Kidney (tissue), 14 donors: Measurements from ENCODE around the gene PLEKHM2. TPM values are rescaled to one million over a fixed set of nuclear protein-coding genes. Genes with fewer than 3 reads are reported as not detected.

ENCODE experiments used
- DNase-seq, 5 donors: peaks; one replicate each; pipeline ENCODE4 v3.0.0-alpha.2; 2013 to 2020
- FAIRE-seq: peaks from 2 replicates; lab custom pipeline; 2012; peaks lifted over from hg19 to GRCh38; lab: Jason Lieb, UNC
- H3K27ac ChIP-seq, 2 donors: one replicate each; pipeline ENCODE4 v1.7.0; 2013; ENCODE audit warnings: low read depth in 2 of 2, low read length in 2 of 2, inconsistent platforms in 1 of 2
- H3K27me3 ChIP-seq: one replicate; pipeline ENCODE4 v1.7.1; 2013; ENCODE audit warnings: low read length, inconsistent platforms; ENCODE audit not compliant: control insufficient read depth, insufficient read depth
- H3K36me3 ChIP-seq, 3 donors: one replicate each; pipeline versions ENCODE4 v1.7.0 to v1.7.1; 2013; ENCODE audit warnings: low read length in 3 of 3, control low read depth in 1 of 3, inconsistent platforms in 1 of 3; ENCODE audit not compliant: insufficient read depth in 3 of 3, control insufficient read depth in 2 of 3
- H3K4me1 ChIP-seq, 3 donors: one replicate each; pipeline versions ENCODE4 v1.7.0 to v1.7.1; 2013; ENCODE audit warnings: low read length in 3 of 3, inconsistent platforms in 1 of 3, low read depth in 1 of 3; ENCODE audit not compliant: control insufficient read depth in 2 of 3, insufficient read depth in 2 of 3
- H3K4me3 ChIP-seq, 3 donors: one replicate each; pipeline versions ENCODE4 v1.7.0 to v1.8.1; 2013; ENCODE audit warnings: low read length in 3 of 3, control low read depth in 1 of 3, inconsistent platforms in 1 of 3
- H3K9ac ChIP-seq, 3 donors: one replicate each; pipeline versions ENCODE4 v1.7.0 to v1.7.1; 2013; ENCODE audit warnings: low read length in 3 of 3, control low read depth in 1 of 3, inconsistent platforms in 1 of 3
- H3K9me3 ChIP-seq, 3 donors: one replicate each; pipeline versions ENCODE4 v1.7.0 to v1.7.1; 2013; ENCODE audit warnings: low read length in 3 of 3, control low read depth in 1 of 3, inconsistent platforms in 1 of 3; ENCODE audit not compliant: control insufficient read depth in 2 of 3, insufficient read depth in 1 of 3
- intact Hi-C: fragments of 100-400 bp; cut with DNase I; formaldehyde crosslinking; loops from one replicate; pipeline ENCODE4 v1.11.1; 2022
- polyA plus RNA-seq: library from polyadenylated mRNA; stranded (reverse); fragments of 350-450 nt; fragmentation: Illumina TruSeq; extraction: RNeasy Lipid Tissue Mini Kit (QIAGEN cat#74804); gene quantifications from one replicate; pipeline ENCODE4 v1.2.3, GENCODE V29; 2014; ENCODE audit warnings: low read depth, low replicate concordance; ENCODE audit not compliant: insufficient read depth
- total RNA-seq: library from RNA; stranded (reverse); fragmentation: NEBNext Ultra II Directional; extraction: Animal tissue kit (Norgen Biotek cat#: 25700); gene quantifications from one replicate; pipeline ENCODE4 v1.2.1, GENCODE V29; 2021
- TF ChIP-seq, protein P1 (sequence below): IDR thresholded peaks from 3 replicates; pipeline ENCODE4 v1.5.1; 2012; ENCODE audit warnings: mild to moderate bottlenecking, moderate library complexity, borderline replicate concordance; ENCODE audit not compliant: insufficient read depth; ENCODE audit errors: extremely low read depth
- donor health status: control.
- donor health status: control.
- donor health status: control.
- donor health status: control.
- donor health status: control.
- donor health status: DM: yes; HTN: yes; CAD: no.
- donor health status: Normal renal cell carcinoma (clear cell type).

Gene PLEKHM2
- total and polyA plus RNA-seq, 2 donors from 2014 or later: 21.7 to 65.7 TPM

DNA sequence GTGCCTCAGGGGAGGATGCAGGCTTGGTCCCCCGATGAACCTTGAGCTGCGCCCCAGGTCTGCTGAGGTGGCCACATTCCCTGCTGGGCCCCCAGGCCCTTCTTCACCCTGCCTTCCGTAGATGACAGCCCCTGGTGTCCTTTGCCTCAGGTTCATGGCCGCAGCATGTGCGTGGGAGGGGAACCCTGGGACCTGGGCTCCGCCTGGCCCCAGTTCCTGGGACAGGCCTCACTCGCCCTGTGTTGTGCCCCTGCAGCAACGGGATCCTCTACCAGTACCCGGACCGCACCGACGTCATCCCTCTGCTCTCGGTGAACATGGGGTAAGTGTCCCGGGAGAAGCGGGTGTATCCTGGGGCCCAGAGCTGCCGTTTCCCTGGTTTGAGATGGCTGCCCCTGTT, 46.8 kb downstream of the PLEKHM2 start:
- intact Hi-C loops: no loop called here
- Histone ChIP-seq H3K4me3 (no peak overlapping the region), H3K27me3 (no peaks in the 10 kb centered on the region), H3K9ac (no peak overlapping the region), H3K27ac (no peak overlapping the region), H3K36me3 (peaks cover 0 to 53% (median 19%) of the 10 kb centered on the region in 3 donors), H3K9me3 (no peaks in the 10 kb centered on the region), H3K4me1 (peaks cover 0 to 10% (median 6%) of the 10 kb centered on the region in 3 donors)
- FAIRE-seq: no peak
- no peak for DNase-seq
- TF ChIP-seq, protein P1, sequence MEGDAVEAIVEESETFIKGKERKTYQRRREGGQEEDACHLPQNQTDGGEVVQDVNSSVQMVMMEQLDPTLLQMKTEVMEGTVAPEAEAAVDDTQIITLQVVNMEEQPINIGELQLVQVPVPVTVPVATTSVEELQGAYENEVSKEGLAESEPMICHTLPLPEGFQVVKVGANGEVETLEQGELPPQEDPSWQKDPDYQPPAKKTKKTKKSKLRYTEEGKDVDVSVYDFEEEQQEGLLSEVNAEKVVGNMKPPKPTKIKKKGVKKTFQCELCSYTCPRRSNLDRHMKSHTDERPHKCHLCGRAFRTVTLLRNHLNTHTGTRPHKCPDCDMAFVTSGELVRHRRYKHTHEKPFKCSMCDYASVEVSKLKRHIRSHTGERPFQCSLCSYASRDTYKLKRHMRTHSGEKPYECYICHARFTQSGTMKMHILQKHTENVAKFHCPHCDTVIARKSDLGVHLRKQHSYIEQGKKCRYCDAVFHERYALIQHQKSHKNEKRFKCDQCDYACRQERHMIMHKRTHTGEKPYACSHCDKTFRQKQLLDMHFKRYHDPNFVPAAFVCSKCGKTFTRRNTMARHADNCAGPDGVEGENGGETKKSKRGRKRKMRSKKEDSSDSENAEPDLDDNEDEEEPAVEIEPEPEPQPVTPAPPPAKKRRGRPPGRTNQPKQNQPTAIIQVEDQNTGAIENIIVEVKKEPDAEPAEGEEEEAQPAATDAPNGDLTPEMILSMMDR: no peak

DNA sequence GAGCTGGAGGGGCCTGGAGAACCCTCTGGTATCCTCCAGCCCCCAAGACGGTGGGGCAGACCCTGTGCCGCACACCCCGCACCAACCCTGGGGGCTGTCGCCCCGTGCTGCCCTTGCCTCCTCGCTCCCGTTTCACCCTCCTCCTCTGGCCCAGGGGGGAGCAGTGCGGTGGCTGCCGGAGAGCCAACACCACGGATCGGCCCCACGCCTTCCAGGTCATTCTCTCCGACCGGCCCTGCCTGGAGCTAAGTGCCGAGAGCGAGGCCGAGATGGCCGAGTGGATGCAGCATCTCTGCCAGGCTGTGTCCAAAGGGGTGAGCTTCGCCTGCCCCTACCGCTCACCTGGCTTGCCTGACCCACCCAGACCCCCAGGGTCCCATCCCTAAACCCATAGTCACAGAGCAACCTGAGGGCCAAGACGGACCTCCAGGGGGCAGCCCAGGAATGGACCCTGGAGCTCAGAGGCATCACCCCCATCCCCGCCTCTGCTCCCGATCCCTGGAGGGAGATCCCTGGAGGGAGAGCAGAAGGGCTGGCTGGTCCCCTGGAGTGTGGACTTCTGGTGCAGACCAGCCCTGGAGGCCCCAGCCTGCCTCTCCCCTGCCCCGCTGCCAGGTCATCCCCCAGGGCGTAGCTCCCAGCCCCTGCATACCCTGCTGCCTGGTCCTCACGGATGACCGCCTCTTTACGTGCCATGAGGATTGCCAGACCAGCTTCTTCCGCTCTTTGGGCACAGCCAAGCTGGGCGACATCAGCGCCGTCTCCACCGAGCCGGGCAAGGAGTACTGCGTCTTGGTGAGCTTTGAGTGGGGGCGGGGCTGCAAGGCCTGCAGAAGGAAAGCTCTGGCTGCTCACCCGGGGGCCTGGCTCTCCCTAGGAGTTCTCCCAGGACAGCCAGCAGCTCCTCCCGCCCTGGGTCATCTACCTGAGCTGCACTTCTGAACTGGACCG, 47.9 kb downstream of the PLEKHM2 start:
- Histone ChIP-seq H3K27me3 (no peaks in the 10 kb centered on the region), H3K4me3 (no peak overlapping the region), H3K27ac (no peak overlapping the region), H3K4me1 (peaks cover 0 to 16% (median 14%) of the 10 kb centered on the region in 3 donors), H3K36me3 (peaks cover 0 to 43% (median 17%) of the 10 kb centered on the region in 3 donors), H3K9ac (no peak overlapping the region), H3K9me3 (no peaks in the 10 kb centered on the region)
- DNase-seq (no peak), FAIRE-seq (no peak)
- TF ChIP-seq, protein P1: no peak
- intact Hi-C loops: no loop called here

DNA sequence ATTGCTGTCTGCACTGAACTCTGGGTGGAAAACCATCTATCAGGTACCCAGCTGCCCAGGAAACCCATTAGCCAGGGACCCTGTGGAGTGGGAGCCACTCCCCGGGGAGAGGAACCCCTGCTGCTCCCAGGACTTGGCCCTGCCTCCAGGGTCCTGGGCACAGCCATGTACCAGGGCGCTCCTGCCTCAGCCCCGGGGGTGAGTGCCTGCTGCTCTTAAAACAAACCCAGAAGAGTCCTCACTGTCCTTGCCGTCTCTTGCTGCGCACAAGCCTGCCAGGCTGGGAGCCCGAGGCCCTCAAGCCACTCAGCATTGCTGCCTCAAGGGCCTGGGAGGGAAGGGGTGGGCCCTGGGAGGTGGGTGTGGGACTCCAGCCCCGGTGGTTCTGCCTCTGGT, 48.6 kb downstream of the PLEKHM2 start:
- Histone ChIP-seq H3K27me3 (no peaks in the 10 kb centered on the region), H3K9ac (no peak overlapping the region), H3K27ac (no peak overlapping the region), H3K9me3 (no peaks in the 10 kb centered on the region), H3K4me3 (no peak overlapping the region), H3K4me1 (peaks cover 0 to 18% (median 14%) of the 10 kb centered on the region in 3 donors), H3K36me3 (peaks cover 0 to 36% (median 13%) of the 10 kb centered on the region in 3 donors)
- no peak for DNase-seq
- TF ChIP-seq, protein P1: no peak
- no peak for FAIRE-seq
- intact Hi-C loops: no loop called here
